Endothelial cell of umbilical vein (primary cell): Measurements from ENCODE around the gene KRTAP10-1. TPM values are rescaled to one million over a fixed set of nuclear protein-coding genes. Genes with fewer than 3 reads are reported as not detected.

Experiments used
- BruUV-seq: library from RNA; stranded (reverse); fragments of 400-500 nt; replicated peaks from 2 replicates; lab custom pipeline; 2021; lab: Mats Ljungman, UMichigan
- CTCF ChIA-PET: fragments of 300-600, 350-600 bp; sonication (Branson Sonifier 250); formaldehyde crosslinking; loops from one replicate; lab custom pipeline; 2021; ENCODE audit warnings: antibody characterized with exemption, inconsistent platforms; lab: Charles Lee
- POLR2A ChIA-PET: fragments of 300-600, 350-600 bp; sonication (Branson Sonifier 250); formaldehyde crosslinking; loops from one replicate; lab custom pipeline; 2021; ENCODE audit warnings: antibody characterized with exemption, inconsistent platforms; lab: Charles Lee
- DNase-seq: peaks from one replicate; pipeline ENCODE4 v3.0.0-alpha.2; 2011; ENCODE audit warnings: low read depth, low spot score
- FAIRE-seq: peaks from 2 replicates; lab custom pipeline; 2011; peaks lifted over from hg19 to GRCh38; lab: Jason Lieb, UNC
- H2AFZ ChIP-seq: 2 replicates; pipeline ENCODE4 v1.6.0; 2012; ENCODE audit warnings: low read depth, low read length, control low read depth, inconsistent platforms
- H3K27ac ChIP-seq: 2 replicates; pipeline ENCODE4 v1.5.1; 2011; ENCODE audit warnings: low read depth, mild to moderate bottlenecking, control low read depth, low read length, moderate library complexity; ENCODE audit not compliant: insufficient read depth
- H3K27me3 ChIP-seq, 2 experiments: 2 replicates each; pipeline versions ENCODE4 v1.6.0 to v1.6.1; 2011; ENCODE audit warnings: low read length in 2 of 2, mixed read lengths in 1 of 2; ENCODE audit not compliant: control insufficient read depth in 2 of 2, insufficient read depth in 2 of 2
- H3K36me3 ChIP-seq, 2 experiments: 2 replicates in 1 of 2; 3 replicates in 1 of 2; pipeline ENCODE4 v1.5.1; 2011; ENCODE audit warnings: low read length in 2 of 2, mild to moderate bottlenecking in 1 of 2, moderate library complexity in 1 of 2; ENCODE audit not compliant: control insufficient read depth in 2 of 2, insufficient read depth in 2 of 2; ENCODE audit errors: extremely low read depth in 1 of 2
- H3K4me1 ChIP-seq: 3 replicates; pipeline ENCODE4 v1.5.1; 2011; ENCODE audit warnings: mild to moderate bottlenecking, low read length; ENCODE audit not compliant: control insufficient read depth, insufficient read depth; ENCODE audit errors: extremely low read depth
- H3K4me2 ChIP-seq: 2 replicates; pipeline ENCODE4 v1.6.1; 2011; ENCODE audit warnings: low read length, control low read depth, mixed read lengths; ENCODE audit not compliant: insufficient read depth
- H3K4me3 ChIP-seq, 3 experiments: fragments of 200-600 bp in 1 of 3; sonication (generic), shearing (Covaris generic) in 1 of 3; replicated peaks in 1 of 3; 2 replicates each; pipeline ENCODE4 v1.5.1; 2011 to 2016; ENCODE audit warnings: control low read depth in 3 of 3, low read length in 3 of 3, mild to moderate bottlenecking in 2 of 3, inconsistent platforms in 1 of 3, low read depth in 1 of 3, moderate library complexity in 1 of 3; ENCODE audit not compliant: insufficient read depth in 1 of 3
- H3K79me2 ChIP-seq: 2 replicates; pipeline ENCODE4 v1.6.0; 2012; ENCODE audit warnings: low read length, inconsistent platforms; ENCODE audit not compliant: control insufficient read depth, insufficient read depth
- H3K9ac ChIP-seq: replicated peaks from 2 replicates; pipeline ENCODE3; 2011; ENCODE audit warnings: low read length, control low read depth; ENCODE audit not compliant: insufficient read depth; ENCODE audit errors: extremely low read depth
- H3K9me1 ChIP-seq: replicated peaks from 3 replicates; pipeline ENCODE4 v1.6.0; 2011; ENCODE audit warnings: mild to moderate bottlenecking, low read length; ENCODE audit not compliant: control insufficient read depth, insufficient read depth; ENCODE audit errors: extremely low read depth
- H3K9me3 ChIP-seq: replicated peaks from 2 replicates; pipeline ENCODE4 v1.5.1; 2012; ENCODE audit warnings: low read length, inconsistent platforms; ENCODE audit not compliant: control insufficient read depth, insufficient read depth
- H4K20me1 ChIP-seq: replicated peaks from 2 replicates; pipeline ENCODE3; 2011; ENCODE audit warnings: mild to moderate bottlenecking, low read length; ENCODE audit not compliant: control insufficient read depth, insufficient read depth; ENCODE audit errors: extremely low read depth
- EZH2 ChIP-seq: IDR thresholded peaks from 2 replicates; pipeline ENCODE4 v1.6.1; 2012; ENCODE audit warnings: borderline replicate concordance, low read depth, mild to moderate bottlenecking, moderate library complexity, low read length, inconsistent platforms; ENCODE audit not compliant: severe bottlenecking
- FOS ChIP-seq: IDR thresholded peaks from 2 replicates; pipeline ENCODE4 v1.6.1; 2011; ENCODE audit warnings: mild to moderate bottlenecking, low read length, moderate library complexity, borderline replicate concordance; ENCODE audit not compliant: insufficient read depth
- GATA2 ChIP-seq: IDR thresholded peaks from 2 replicates; pipeline ENCODE4 v1.7.0; 2011; ENCODE audit warnings: low read depth, mild to moderate bottlenecking, moderate library complexity, mixed read lengths, low read length; ENCODE audit not compliant: insufficient read length, insufficient read depth
- JUN ChIP-seq: IDR thresholded peaks from 2 replicates; pipeline ENCODE4 v1.6.1; 2011; ENCODE audit warnings: borderline replicate concordance, low read depth; ENCODE audit not compliant: insufficient read length, insufficient read depth
- MYC ChIP-seq: IDR thresholded peaks from one replicate; pipeline ENCODE4 v1.6.1; 2011; ENCODE audit warnings: mild to moderate bottlenecking, low read depth, low read length
- POLR2A ChIP-seq: IDR thresholded peaks from 2 replicates; pipeline ENCODE4 v1.6.1; 2012; ENCODE audit warnings: low read depth, mild to moderate bottlenecking, control low read depth, low read length
- POLR2AphosphoS5 ChIP-seq: IDR thresholded peaks from 2 replicates; pipeline ENCODE4 v1.6.1; 2012; ENCODE audit warnings: low read depth, mild to moderate bottlenecking, control low read depth, low read length, moderate library complexity; ENCODE audit not compliant: insufficient read depth
- dilution Hi-C: fragments of 300-500 bp; cut with MboI; formaldehyde crosslinking; loops from one replicate; pipeline ENCODE4 v1.15.0; 2019; ENCODE audit warnings: low sequenced_read_pairs; ENCODE audit not compliant: extremely low pct_ligation_motif_present
- intact Hi-C: fragments of 100-400 bp; cut with micrococcal nuclease; formaldehyde crosslinking; loops from one replicate; pipeline ENCODE4 v1.10.0; 2022
- polyA plus RNA-seq, 4 experiments: library from polyadenylated mRNA; depleted of rRNA in 3 of 4; stranded (reverse) in 3 of 4; unstranded in 1 of 4; fragments of >200 nt; gene quantifications; 2 replicates each; pipeline versions ENCODE4 v1.2.1 to v1.2.3, GENCODE V29; 2011 to 2012; ENCODE audit warnings: missing spikeins in 1 of 4
- total RNA-seq: library from RNA; stranded (reverse); gene quantifications from 2 replicates; pipeline ENCODE4 v1.2.3, GENCODE V29; 2021
- TF ChIP-seq, protein P1 (sequence below), 2 donors: IDR thresholded peaks; 1 replicate in 1 of 2; 2 replicates in 1 of 2; pipeline ENCODE4 v1.5.1; 2011; ENCODE audit warnings: low read length in 2 of 2, mild to moderate bottlenecking in 2 of 2, moderate library complexity in 2 of 2, control low read depth in 1 of 2, inconsistent platforms in 1 of 2, low read depth in 1 of 2; ENCODE audit not compliant: insufficient read depth in 1 of 2; ENCODE audit errors: extremely low read depth in 1 of 2
- TF ChIP-seq, protein P2 (sequence below): IDR thresholded peaks from 2 replicates; pipeline ENCODE4 v1.6.1; 2011; ENCODE audit not compliant: insufficient read depth, insufficient read length

Gene KRTAP10-1
- total and polyA plus RNA-seq, 2 donors (not counting 3 experiments of a cell fraction or from before 2014, with no cell fraction given), result not detected

DNA sequence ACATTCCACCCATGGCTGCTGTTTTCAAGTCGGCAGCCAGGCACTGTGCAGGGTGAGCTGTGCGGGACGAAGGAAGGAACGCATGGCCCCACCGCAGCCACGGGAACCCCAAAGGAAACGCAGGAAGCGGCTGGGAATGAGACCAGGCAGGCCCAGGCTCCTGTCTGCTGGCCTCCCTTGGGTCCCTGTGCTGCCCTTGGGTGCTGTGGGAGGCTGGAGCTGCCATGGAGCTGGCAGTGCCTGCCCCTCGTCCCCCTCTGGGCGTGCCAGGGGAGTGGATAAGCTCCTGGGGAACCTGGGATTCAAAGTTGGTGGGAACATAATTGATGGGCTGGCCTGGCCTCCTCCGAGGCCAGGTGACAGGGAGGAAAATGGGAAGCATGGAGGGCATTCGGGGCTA is 28.3 kb upstream of the KRTAP10-1 start:
- H3K9ac ChIP-seq, result no peak overlapping the region
- no peak for TF ChIP-seq POLR2A
- no peak for TF ChIP-seq MYC
- TF ChIP-seq FOS, result no peak
- TF ChIP-seq GATA2, result no peak
- no peak for TF ChIP-seq EZH2
- TF ChIP-seq JUN, result no peak
- TF ChIP-seq, protein P1, sequence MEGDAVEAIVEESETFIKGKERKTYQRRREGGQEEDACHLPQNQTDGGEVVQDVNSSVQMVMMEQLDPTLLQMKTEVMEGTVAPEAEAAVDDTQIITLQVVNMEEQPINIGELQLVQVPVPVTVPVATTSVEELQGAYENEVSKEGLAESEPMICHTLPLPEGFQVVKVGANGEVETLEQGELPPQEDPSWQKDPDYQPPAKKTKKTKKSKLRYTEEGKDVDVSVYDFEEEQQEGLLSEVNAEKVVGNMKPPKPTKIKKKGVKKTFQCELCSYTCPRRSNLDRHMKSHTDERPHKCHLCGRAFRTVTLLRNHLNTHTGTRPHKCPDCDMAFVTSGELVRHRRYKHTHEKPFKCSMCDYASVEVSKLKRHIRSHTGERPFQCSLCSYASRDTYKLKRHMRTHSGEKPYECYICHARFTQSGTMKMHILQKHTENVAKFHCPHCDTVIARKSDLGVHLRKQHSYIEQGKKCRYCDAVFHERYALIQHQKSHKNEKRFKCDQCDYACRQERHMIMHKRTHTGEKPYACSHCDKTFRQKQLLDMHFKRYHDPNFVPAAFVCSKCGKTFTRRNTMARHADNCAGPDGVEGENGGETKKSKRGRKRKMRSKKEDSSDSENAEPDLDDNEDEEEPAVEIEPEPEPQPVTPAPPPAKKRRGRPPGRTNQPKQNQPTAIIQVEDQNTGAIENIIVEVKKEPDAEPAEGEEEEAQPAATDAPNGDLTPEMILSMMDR (IDR thresholded peaks at IDR 0.05; ENCODE audit: extremely low read depth in 1 of 2, insufficient read depth in 1 of 2, low read depth in 1 of 2, low read length in 2 of 2), result no peak
- TF ChIP-seq, protein P2, sequence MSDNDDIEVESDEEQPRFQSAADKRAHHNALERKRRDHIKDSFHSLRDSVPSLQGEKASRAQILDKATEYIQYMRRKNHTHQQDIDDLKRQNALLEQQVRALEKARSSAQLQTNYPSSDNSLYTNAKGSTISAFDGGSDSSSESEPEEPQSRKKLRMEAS, result no peak
- TF ChIP-seq POLR2AphosphoS5, result no peak
- dilution Hi-C loops, result no loop called here
- no peak overlapping the region for H3K4me2 ChIP-seq
- intact Hi-C loops, result no loop called here
- H3K36me3 ChIP-seq, result no peaks in the 10 kb centered on the region
- DNase-seq (no peak), FAIRE-seq (no peak)
- CTCF ChIA-PET, result interaction anchor here (0.9 kb wide), 1 partner anchor 225 kb away, joined by 3 read pairs; no protein-coding TSS in a partner anchor
- no peak overlapping the region for H3K4me3 ChIP-seq
- H3K9me1 ChIP-seq, result no peaks in the 10 kb centered on the region
- H4K20me1 ChIP-seq, result no peaks in the 10 kb centered on the region
- POLR2A ChIA-PET, result no interaction called here
- no TSS peak for BruUV-seq
- no peaks in the 10 kb centered on the region for H3K79me2 ChIP-seq
- no peaks in the 10 kb centered on the region for H3K4me1 ChIP-seq
- no peak overlapping the region for H2AFZ ChIP-seq
- no peaks in the 10 kb centered on the region for H3K9me3 ChIP-seq
- peaks cover 0 to 3% of the 10 kb centered on the region in 2 experiments for H3K27me3 ChIP-seq
- H3K27ac ChIP-seq, result no peak overlapping the region
